ENCODE data around the gene EBF4.

- no peak for TF ChIP-seq CTCF (conservative IDR thresholded peaks at IDR 0.05)
- TF ChIP-seq ZFX (IDR thresholded peaks at IDR 0.05): no peak
These were observed 1.9 kb upstream of the EBF4 start for GRCh38 chr20:2690718-2691117.

All from C4-2B (cell line).